ENCODE measurements around the gene FBN1.

- TF ChIP-seq CTCF (IDR thresholded peaks at IDR 0.05) (no peak), POLR2A (IDR thresholded peaks at IDR 0.05) (no peak), POLR2AphosphoS5 (IDR thresholded peaks at IDR 0.05) (no peak), EP300 (IDR thresholded peaks at IDR 0.05) (no peak)
Observed at GRCh38 chr15:48595981-48596380, 49.5 kb downstream of the FBN1 start.

All from upper lobe of left lung (tissue), 4 donors.